Fibroblast of lung (primary cell): ENCODE results near the gene FAM221B. TPM values are rescaled to one million over a fixed set of nuclear protein-coding genes. Genes with fewer than 3 reads are reported as not detected.

ENCODE experiments used
- DNase-seq, 2 donors: peaks; one replicate each; pipeline versions ENCODE4 v3.0.0 to v3.0.0-alpha.2; 2010; ENCODE audit warnings: low read depth in 2 of 2
- H2AFZ ChIP-seq: 2 replicates; pipeline ENCODE4 v1.5.1; 2012; ENCODE audit warnings: low read length, control low read depth, inconsistent platforms
- H3K27ac ChIP-seq: 2 replicates; pipeline ENCODE4 v1.5.1; 2011; ENCODE audit warnings: low read length, control low read depth; ENCODE audit not compliant: insufficient read depth
- H3K27me3 ChIP-seq: 2 replicates; pipeline ENCODE4 v1.5.1; 2011; ENCODE audit warnings: mild to moderate bottlenecking, low read length; ENCODE audit not compliant: control insufficient read depth, insufficient read depth
- H3K36me3 ChIP-seq: 2 replicates; pipeline ENCODE4 v1.5.1; 2011; ENCODE audit warnings: low read length; ENCODE audit not compliant: control insufficient read depth, insufficient read depth
- H3K4me1 ChIP-seq: 2 replicates; pipeline ENCODE4 v1.5.1; 2011; ENCODE audit warnings: low read length; ENCODE audit not compliant: control insufficient read depth, insufficient read depth; ENCODE audit errors: extremely low read depth
- H3K4me2 ChIP-seq: 2 replicates; pipeline ENCODE4 v1.5.1; 2011; ENCODE audit warnings: low read length, control low read depth; ENCODE audit not compliant: insufficient read depth; ENCODE audit errors: extremely low read depth
- H3K4me3 ChIP-seq, 4 experiments: fragments of 200-600 bp in 1 of 4; sonication (generic) in 1 of 4; replicated peaks in 1 of 4; 2 replicates each; pipeline ENCODE4 v1.5.1; 2011 to 2016; ENCODE audit warnings: low read length in 4 of 4, low read depth in 3 of 4, mild to moderate bottlenecking in 3 of 4, control low read depth in 2 of 4, inconsistent platforms in 1 of 4, mixed read lengths in 1 of 4; ENCODE audit not compliant: insufficient read depth in 1 of 4; ENCODE audit errors: control extremely low read depth in 1 of 4
- H3K79me2 ChIP-seq: 2 replicates; pipeline ENCODE4 v1.5.1; 2012; ENCODE audit warnings: mild to moderate bottlenecking, low read length, inconsistent platforms; ENCODE audit not compliant: control insufficient read depth, insufficient read depth
- H3K9ac ChIP-seq: 2 replicates; pipeline ENCODE4 v1.5.1; 2011; ENCODE audit warnings: mild to moderate bottlenecking, low read length, control low read depth; ENCODE audit not compliant: insufficient read depth
- H3K9me3 ChIP-seq: 2 replicates; pipeline ENCODE4 v1.5.1; 2012; ENCODE audit warnings: low read depth, low read length; ENCODE audit not compliant: control insufficient read depth, insufficient read depth
- H4K20me1 ChIP-seq: 2 replicates; pipeline ENCODE4 v1.5.1; 2011; ENCODE audit warnings: low read length; ENCODE audit not compliant: control insufficient read depth, insufficient read depth; ENCODE audit errors: extremely low read depth
- EZH2 ChIP-seq: IDR thresholded peaks from 2 replicates; pipeline ENCODE4 v1.5.1; 2012; ENCODE audit warnings: low read length, control low read depth, mild to moderate bottlenecking; ENCODE audit errors: missing control alignments
- polyA plus RNA-seq, 2 donors: library from polyadenylated mRNA; depleted of rRNA in 1 of 2; stranded (reverse) in 1 of 2; unstranded in 1 of 2; fragments of >200 nt; gene quantifications; 2 replicates each; pipeline ENCODE4 v1.2.1, GENCODE V29; 2011 to 2012; ENCODE audit warnings: missing spikeins in 1 of 2
- total RNA-seq: library from RNA; depleted of rRNA; stranded (reverse); fragments of >200 nt; gene quantifications from 2 replicates; pipeline ENCODE4 v1.2.1, GENCODE V29; 2014
- TF ChIP-seq, protein P1 (sequence below), 2 donors: IDR thresholded peaks in 1 of 2; conservative IDR thresholded peaks in 1 of 2; 1 replicate in 1 of 2; 2 replicates in 1 of 2; pipeline ENCODE4 v1.5.1; 2011 to 2012; ENCODE audit warnings: low read length in 2 of 2, control low read depth in 1 of 2, inconsistent platforms in 1 of 2, low read depth in 1 of 2, mild to moderate bottlenecking in 1 of 2

FAM221B gene
- total and polyA plus RNA-seq, 2 donors (not counting 1 experiment from before 2014, with no cell fraction given) = not detected

DNA sequence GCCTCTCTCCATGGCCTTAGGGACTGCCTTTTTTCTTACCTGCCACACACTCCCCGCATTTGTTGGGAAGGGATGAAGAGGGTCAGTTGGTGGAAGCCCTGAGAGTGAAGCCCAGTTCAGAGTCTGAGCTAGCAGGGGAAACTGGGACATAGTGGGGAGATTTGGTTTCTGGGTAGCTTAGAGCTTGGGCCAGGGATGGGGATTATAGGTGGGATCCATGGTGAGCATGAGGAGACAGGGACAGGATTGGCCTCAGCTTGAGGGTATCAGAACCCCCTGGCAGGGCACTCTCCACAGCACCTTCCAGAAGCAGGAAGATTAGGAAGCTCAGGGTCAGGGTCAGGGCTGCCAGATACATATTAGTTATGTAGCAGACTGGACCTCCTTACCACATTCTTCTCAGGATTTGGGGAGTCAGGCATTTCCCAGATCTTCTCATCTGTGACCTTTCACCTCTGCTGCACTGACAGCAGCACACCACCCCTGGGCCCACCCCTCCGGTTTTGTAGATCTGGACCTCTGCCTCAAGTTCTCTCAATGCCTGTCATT is 23.8 kb upstream of the FAM221B start:
- Histone ChIP-seq H3K9ac (no peak overlapping the region), H3K27ac (no peak overlapping the region), H3K36me3 (no peaks in the 10 kb centered on the region), H3K9me3 (no peaks in the 10 kb centered on the region), H3K79me2 (no peaks in the 10 kb centered on the region), H4K20me1 (no peaks in the 10 kb centered on the region), H3K27me3 (no peaks in the 10 kb centered on the region), H2AFZ (no peak overlapping the region), H3K4me2 (no peak overlapping the region), H3K4me1 (peaks cover 7% of the 10 kb centered on the region), H3K4me3 (no peak overlapping the region)
- DNase-seq = no peak
- no peak for TF ChIP-seq EZH2
- TF ChIP-seq, protein P1, sequence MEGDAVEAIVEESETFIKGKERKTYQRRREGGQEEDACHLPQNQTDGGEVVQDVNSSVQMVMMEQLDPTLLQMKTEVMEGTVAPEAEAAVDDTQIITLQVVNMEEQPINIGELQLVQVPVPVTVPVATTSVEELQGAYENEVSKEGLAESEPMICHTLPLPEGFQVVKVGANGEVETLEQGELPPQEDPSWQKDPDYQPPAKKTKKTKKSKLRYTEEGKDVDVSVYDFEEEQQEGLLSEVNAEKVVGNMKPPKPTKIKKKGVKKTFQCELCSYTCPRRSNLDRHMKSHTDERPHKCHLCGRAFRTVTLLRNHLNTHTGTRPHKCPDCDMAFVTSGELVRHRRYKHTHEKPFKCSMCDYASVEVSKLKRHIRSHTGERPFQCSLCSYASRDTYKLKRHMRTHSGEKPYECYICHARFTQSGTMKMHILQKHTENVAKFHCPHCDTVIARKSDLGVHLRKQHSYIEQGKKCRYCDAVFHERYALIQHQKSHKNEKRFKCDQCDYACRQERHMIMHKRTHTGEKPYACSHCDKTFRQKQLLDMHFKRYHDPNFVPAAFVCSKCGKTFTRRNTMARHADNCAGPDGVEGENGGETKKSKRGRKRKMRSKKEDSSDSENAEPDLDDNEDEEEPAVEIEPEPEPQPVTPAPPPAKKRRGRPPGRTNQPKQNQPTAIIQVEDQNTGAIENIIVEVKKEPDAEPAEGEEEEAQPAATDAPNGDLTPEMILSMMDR (conservative IDR thresholded peaks at IDR 0.05 in 1 of 2, IDR thresholded peaks at IDR 0.05 in 1 of 2; ENCODE audit: low read depth in 1 of 2, low read length in 2 of 2) = no peak

DNA sequence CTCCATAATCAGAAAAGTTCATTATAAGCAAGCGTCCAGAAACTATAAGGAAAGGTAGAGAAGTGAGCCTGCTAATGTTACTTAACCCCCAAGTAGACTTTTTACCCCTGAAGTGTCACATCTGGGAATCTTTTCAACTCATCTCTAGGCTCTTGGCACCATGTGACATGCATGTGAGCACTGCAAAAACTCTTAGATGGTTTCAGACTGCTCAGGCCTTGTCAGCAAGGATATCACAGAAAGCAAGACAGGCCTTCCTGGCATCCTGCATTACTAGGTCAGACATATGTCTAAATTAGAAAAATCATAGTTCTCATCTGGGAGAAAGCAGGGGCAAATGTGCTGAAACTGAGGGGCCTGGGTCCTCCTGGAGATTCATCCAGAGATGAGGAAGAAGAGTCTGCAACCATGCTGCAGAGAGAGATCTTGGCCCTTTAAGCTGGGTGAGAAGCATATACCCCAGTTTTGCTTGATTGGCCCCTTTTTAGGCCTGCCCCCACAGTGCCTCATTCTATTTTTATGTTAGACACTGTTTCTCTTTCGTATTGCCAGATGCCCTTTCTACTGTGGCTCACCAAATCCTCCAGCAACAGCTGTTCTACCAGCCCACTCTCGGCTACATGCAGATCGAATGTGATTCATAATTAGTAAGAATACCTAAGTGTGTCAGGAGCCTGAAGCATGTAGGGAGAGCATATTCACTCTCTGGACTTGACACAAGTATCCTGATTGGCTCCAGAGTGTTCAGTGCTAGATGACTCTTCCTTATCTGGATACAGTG is 19.4 kb upstream of the FAM221B start:
- DNase-seq = peak; percentile 75 to 96
- H3K4me3 ChIP-seq = no peak overlapping the region
- no peak overlapping the region for H2AFZ ChIP-seq
- H3K4me2 ChIP-seq = peak overlapping the region; percentile 63
- TF ChIP-seq, protein P1 (conservative IDR thresholded peaks at IDR 0.05 in 1 of 2, IDR thresholded peaks at IDR 0.05 in 1 of 2; ENCODE audit: low read depth in 1 of 2, low read length in 2 of 2) = no peak
- no peak for TF ChIP-seq EZH2
- peaks cover 1% of the 10 kb centered on the region for H3K36me3 ChIP-seq
- peaks cover 18% of the 10 kb centered on the region for H3K4me1 ChIP-seq
- H3K9me3 ChIP-seq = no peaks in the 10 kb centered on the region
- no peak overlapping the region for H3K9ac ChIP-seq
- no peaks in the 10 kb centered on the region for H4K20me1 ChIP-seq
- H3K79me2 ChIP-seq = no peaks in the 10 kb centered on the region
- peak overlapping the region; percentile 46 for H3K27ac ChIP-seq
- no peaks in the 10 kb centered on the region for H3K27me3 ChIP-seq

DNA sequence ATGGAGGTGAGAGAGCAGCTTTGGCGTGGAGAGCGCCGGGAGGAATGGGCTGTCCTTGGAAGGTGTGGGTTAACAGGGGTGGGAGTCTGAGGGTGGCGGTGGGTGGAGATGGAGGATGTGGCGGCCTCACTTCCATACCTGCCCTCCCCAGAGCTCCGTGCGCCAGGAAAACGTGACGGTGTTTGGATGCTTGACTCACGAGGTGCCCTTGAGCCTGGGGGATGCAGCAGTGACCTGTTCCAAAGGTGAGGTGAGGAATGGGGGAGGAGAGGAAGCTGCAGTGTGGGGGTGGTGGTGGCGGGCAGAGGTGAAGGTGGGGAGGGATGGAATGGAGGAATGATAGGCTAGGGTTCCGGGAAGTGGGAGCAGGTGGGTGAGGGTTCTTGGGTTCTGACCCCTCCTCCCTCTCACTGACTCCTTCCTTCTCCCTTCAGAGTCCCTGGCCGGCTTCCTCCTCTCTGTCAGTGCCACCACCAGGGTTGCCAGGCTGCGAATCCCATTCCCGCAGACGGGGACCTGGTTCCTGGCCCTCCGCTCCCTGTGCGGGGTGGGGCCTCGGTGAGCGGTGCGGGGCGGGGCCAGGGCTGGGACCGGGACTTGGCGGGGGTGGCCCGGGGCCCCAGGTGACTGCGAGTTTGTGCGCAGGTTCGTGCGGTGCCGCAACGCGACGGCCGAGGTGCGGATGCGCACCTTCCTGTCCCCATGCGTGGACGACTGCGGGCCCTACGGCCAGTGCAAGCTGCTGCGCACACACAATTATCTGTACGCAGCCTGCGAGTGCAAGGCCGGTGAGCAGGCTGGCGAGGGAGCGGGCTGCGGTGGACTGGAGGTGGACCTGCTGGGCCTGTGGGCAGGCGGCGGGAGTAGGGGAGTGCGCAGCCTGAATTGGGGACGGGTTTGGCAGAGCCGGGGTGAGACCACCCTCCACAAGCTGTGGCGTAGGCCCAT is 17.6 kb upstream of the FAM221B start:
- no peak for DNase-seq
- Histone ChIP-seq H3K79me2 (no peaks in the 10 kb centered on the region), H3K4me2 (no peak overlapping the region), H3K27ac (no peak overlapping the region), H3K4me3 (no peak overlapping the region), H3K9me3 (no peaks in the 10 kb centered on the region), H2AFZ (no peak overlapping the region), H4K20me1 (no peaks in the 10 kb centered on the region), H3K4me1 (peaks cover 18% of the 10 kb centered on the region), H3K36me3 (peaks cover 1% of the 10 kb centered on the region), H3K27me3 (no peaks in the 10 kb centered on the region), H3K9ac (no peak overlapping the region)
- TF ChIP-seq, protein P1 (conservative IDR thresholded peaks at IDR 0.05 in 1 of 2, IDR thresholded peaks at IDR 0.05 in 1 of 2; ENCODE audit: low read depth in 1 of 2, low read length in 2 of 2) = no peak
- TF ChIP-seq EZH2 = no peak
